ENCODE measurements around the gene ACBD3.

ACBD3 gene

DNA sequence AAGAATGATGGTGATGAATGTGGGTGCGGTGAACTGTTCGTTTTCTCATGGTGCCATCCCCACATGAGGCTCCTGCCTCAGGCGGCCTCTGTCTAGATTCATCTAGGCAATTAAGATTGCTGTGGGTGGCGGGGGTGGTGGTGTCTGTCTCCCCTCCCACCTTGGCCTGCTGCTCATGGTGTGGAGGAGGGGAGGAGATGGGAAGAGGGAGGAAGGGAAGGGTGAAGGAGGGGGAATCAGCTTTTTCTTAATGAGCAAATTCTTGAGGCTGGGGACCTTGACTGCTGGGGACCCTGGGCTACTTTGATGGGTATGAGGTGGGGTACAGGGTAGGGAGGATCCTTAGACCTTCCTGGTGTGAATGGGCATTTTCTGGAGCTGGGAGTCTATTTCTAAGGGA lies 68.2 kb downstream of the ACBD3 start:
- H3K9me3 ChIP-seq (ENCODE audit: control insufficient read depth, low read length) = no peaks in the 10 kb centered on the region

DNA sequence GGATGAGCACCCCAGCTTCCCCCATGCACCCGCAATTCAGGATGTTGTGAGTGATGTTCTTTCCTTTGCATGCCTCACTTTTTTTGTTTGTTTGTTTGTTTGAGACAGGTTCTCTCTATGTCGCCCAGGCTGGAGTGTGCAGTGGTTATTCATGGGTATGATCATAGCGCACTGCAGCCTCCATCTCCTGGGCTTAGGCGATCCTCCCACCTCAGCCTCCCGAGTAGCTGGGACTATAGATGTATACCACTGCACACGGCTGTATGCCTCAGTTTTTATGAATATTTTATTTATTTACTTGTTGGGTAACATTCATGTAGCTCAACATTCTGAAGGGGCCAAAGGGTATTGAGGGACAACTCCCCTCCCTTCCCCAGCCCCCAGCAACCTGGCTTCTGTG lies 69.2 kb downstream of the ACBD3 start:
- Histone ChIP-seq H3K9me3 (ENCODE audit: control insufficient read depth, low read length) (no peaks in the 10 kb centered on the region), H3K4me1 (ENCODE audit: control insufficient read depth, insufficient read depth, low read length) (peaks cover 8% of the 10 kb centered on the region), H3K4me3 (ENCODE audit: low read length) (no peak overlapping the region), H3K27me3 (ENCODE audit: control insufficient read depth, insufficient read depth, low read length) (peaks cover 5% of the 10 kb centered on the region), H3K9ac (ENCODE audit: low read length) (no peak overlapping the region), H3K36me3 (ENCODE audit: control insufficient read depth, insufficient read depth, low read length) (no peaks in the 10 kb centered on the region)

More for the DNA sequence above, 68.2 kb downstream of the ACBD3 start:
- Histone ChIP-seq H3K4me3 (ENCODE audit: low read length) (no peak overlapping the region), H3K9ac (ENCODE audit: low read length) (no peak overlapping the region), H3K4me1 (ENCODE audit: control insufficient read depth, insufficient read depth, low read length) (peaks cover 16% of the 10 kb centered on the region), H3K36me3 (ENCODE audit: control insufficient read depth, insufficient read depth, low read length) (no peaks in the 10 kb centered on the region), H3K27me3 (ENCODE audit: control insufficient read depth, insufficient read depth, low read length) (peaks cover 5% of the 10 kb centered on the region)

DNA sequence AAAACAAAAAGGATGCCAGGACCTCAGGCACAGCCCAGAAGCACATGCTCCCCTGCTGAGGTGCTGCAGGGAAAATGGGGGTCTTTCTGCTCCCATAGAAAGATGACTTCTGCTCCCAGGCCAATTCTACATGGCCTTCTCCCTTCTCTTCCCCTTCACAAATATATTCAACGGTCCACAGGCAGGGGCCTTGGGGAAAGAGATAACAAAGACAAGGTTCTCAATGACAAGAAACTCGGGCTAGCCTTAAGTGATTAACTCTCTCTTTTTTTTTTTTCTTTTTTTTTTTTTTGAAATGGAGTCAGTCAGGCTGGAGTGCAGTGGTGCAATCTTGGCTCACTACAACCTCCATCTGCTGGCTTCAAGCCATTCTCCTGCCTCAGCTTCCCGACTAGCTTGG lies 69.9 kb downstream of the ACBD3 start:
- Histone ChIP-seq H3K4me3 (ENCODE audit: low read length) (no peak overlapping the region), H3K9ac (ENCODE audit: low read length) (no peak overlapping the region), H3K4me1 (ENCODE audit: control insufficient read depth, insufficient read depth, low read length) (peaks cover 11% of the 10 kb centered on the region), H3K27me3 (ENCODE audit: control insufficient read depth, insufficient read depth, low read length) (peaks cover 5% of the 10 kb centered on the region), H3K9me3 (ENCODE audit: control insufficient read depth, low read length) (no peaks in the 10 kb centered on the region), H3K36me3 (ENCODE audit: control insufficient read depth, insufficient read depth, low read length) (no peaks in the 10 kb centered on the region)

DNA sequence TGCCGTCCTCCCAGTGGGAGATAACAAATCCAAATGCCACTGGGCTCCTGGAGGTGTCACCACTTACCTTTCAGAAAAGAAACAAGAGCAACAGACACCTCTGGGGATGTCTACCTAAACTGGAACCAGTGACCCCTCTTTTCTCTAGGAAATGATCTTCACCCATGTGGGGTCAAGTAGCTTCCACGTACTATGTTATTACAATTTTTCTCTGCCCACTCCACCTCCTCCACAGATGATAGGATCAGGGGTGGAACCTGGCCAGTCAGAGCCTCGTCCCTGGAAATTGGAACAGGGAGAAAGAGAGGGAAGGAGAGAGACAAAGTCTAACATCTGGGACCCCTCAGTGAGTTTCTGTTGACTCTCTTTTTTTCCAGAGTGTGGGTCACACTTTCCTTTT lies 73.9 kb downstream of the ACBD3 start:
- Histone ChIP-seq H3K36me3 (ENCODE audit: control insufficient read depth, insufficient read depth, low read length) (no peaks in the 10 kb centered on the region), H3K4me3 (ENCODE audit: low read length) (no peak overlapping the region), H3K4me1 (ENCODE audit: control insufficient read depth, insufficient read depth, low read length) (peaks cover 26% of the 10 kb centered on the region), H3K9me3 (ENCODE audit: control insufficient read depth, low read length) (no peaks in the 10 kb centered on the region), H3K9ac (ENCODE audit: low read length) (no peak overlapping the region), H3K27me3 (ENCODE audit: control insufficient read depth, insufficient read depth, low read length) (no peaks in the 10 kb centered on the region)

DNA sequence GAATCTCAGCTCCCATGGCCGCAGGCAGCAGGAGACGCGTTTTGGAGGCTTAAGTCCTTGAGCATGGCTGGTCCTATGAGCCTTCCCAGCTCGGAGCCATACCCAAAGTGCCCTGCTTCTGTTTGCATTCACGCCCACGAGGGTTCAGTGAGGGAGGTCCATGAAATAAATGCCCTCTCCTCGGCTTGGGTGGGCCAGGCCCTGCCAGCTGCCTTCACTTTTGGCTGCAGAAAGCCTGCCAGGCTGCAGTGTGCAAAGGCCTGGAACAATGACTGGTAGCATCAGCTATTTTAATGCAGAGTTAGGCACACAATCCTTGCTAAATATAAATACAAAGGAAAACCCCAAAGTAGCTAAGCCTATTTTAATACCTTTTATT lies 74.7 kb downstream of the ACBD3 start:
- H3K9me3 ChIP-seq (ENCODE audit: control insufficient read depth, low read length) = no peaks in the 10 kb centered on the region
- no peaks in the 10 kb centered on the region for H3K27me3 ChIP-seq (ENCODE audit: control insufficient read depth, insufficient read depth, low read length)
- no peaks in the 10 kb centered on the region for H3K36me3 ChIP-seq (ENCODE audit: control insufficient read depth, insufficient read depth, low read length)
- peaks cover 30% of the 10 kb centered on the region for H3K4me1 ChIP-seq (ENCODE audit: control insufficient read depth, insufficient read depth, low read length)
- no peak overlapping the region for H3K4me3 ChIP-seq (ENCODE audit: low read length)
- H3K9ac ChIP-seq (ENCODE audit: low read length) = no peak overlapping the region

DNA sequence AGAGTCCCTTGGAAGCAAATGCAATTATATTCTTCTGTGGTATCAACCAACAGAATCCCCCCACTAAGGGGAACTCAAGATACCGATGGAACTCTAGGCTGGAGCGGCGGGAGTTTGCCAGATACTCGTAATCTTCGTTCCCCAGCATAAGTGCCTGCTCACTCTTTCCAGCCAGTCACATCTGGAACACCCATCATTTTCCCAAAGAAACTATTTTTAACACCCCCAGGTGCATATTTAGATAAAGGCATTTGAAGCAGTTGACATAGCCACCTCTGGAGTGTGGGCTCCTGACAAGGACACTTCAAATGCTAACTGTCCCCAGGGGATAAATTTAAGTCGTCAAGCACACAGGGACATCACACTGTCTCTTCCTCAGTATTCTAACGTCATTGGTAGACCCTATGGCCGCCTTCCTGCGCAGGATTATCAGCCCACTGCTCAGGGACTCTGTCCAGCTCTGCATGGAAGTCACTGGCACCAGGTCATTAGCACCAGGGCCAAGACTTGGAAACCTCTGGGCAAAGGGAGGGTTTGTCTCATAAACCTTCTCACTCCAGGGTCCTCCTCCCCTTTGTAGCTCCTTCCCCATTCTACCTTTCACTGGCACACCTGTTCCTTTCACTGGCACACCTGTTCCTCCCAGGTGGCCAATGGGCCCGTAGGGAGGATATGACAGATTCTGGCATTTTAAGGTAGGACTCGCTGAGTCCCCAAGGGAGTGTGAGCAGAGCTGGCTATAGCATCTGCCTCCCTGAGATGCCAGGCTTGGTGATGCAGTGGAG lies 75.3 kb downstream of the ACBD3 start:
- H3K36me3 ChIP-seq (ENCODE audit: control insufficient read depth, insufficient read depth, low read length) = no peaks in the 10 kb centered on the region

DNA sequence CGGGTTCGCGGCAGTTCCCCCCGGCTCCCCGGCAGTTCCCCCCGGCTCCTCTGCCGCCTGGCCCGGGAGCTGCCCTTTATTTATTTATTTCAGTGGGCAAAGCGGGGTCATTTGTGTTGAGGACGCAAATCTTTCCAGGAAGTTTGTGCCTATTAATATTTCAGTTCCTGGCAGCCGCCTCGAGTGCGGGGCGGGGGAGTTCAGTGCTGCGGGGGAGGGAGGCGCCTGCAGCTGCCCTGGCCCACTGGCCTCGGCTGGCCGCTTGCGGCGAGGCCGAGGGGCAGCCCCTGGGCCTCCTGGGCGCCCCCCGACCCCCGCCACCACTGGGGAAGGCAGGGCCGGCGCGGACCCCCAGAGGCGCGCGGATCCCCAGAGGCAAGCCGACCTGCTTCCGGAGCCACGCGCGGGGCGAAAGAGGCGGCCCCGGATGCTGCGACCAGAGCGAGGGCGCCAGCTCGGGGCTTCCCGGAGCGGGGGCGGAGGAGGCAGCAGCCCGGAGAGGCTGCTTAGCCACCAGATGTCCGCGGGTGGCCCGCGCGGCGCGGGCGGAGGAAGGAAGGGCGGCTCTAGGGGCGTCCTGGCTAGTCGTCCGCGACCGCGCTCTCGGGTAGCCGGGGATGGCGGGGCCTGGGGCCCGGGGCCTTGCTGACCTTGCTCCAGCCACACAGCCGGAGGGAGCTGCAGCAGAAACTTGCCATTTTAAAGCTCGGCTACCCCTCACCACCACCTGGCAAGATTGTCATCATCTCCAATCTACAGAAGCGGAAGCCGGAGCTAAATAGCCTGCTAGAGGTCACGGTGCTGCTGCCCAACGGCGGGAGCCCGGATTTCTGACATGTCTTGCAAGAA lies 76.1 kb downstream of the ACBD3 start:
- peak overlapping the region; percentile 56 for H3K4me3 ChIP-seq (ENCODE audit: low read length)
- H3K27me3 ChIP-seq (ENCODE audit: control insufficient read depth, insufficient read depth, low read length) = no peaks in the 10 kb centered on the region
- no peaks in the 10 kb centered on the region for H3K9me3 ChIP-seq (ENCODE audit: control insufficient read depth, low read length)
- H3K9ac ChIP-seq (ENCODE audit: low read length) = peak overlapping the region; percentile 95
- H3K36me3 ChIP-seq (ENCODE audit: control insufficient read depth, insufficient read depth, low read length) = no peaks in the 10 kb centered on the region
- H3K4me1 ChIP-seq (ENCODE audit: control insufficient read depth, insufficient read depth, low read length) = peaks cover 30% of the 10 kb centered on the region

More for the DNA sequence above, 75.3 kb downstream of the ACBD3 start:
- Histone ChIP-seq H3K27me3 (ENCODE audit: control insufficient read depth, insufficient read depth, low read length) (no peaks in the 10 kb centered on the region), H3K4me3 (ENCODE audit: low read length) (peak overlapping the region; percentile 56), H3K4me1 (ENCODE audit: control insufficient read depth, insufficient read depth, low read length) (peaks cover 30% of the 10 kb centered on the region), H3K9ac (ENCODE audit: low read length) (peak overlapping the region; percentile 95), H3K9me3 (ENCODE audit: control insufficient read depth, low read length) (no peaks in the 10 kb centered on the region)

DNA sequence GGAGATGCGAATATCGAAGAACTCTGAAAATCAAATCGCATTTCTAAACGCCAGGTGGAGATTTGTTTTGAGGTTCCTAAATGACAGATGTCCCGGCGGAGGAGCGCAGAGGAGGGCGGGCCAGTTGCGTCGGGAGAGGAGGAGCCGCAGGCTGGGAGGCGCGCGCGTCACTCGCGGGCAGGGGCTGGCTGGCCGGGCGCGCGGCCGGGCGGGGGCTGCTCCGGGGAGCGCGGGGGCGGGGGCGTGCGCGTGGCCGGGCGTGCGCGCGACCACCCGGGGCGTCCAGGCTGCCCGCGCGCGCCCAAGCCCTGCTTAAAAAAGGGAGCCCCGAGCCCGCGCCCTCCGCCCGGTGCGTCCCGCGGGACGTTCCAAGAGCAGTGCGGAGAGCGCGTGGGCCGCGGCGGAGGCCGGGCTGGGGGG lies 76.7 kb downstream of the ACBD3 start:
- Histone ChIP-seq H3K9me3 (ENCODE audit: control insufficient read depth, low read length) (no peaks in the 10 kb centered on the region), H3K27me3 (ENCODE audit: control insufficient read depth, insufficient read depth, low read length) (no peaks in the 10 kb centered on the region), H3K4me3 (ENCODE audit: low read length) (peak overlapping the region; percentile 56), H3K4me1 (ENCODE audit: control insufficient read depth, insufficient read depth, low read length) (peaks cover 30% of the 10 kb centered on the region), H3K9ac (ENCODE audit: low read length) (peak overlapping the region; percentile 95), H3K36me3 (ENCODE audit: control insufficient read depth, insufficient read depth, low read length) (no peaks in the 10 kb centered on the region)

DNA sequence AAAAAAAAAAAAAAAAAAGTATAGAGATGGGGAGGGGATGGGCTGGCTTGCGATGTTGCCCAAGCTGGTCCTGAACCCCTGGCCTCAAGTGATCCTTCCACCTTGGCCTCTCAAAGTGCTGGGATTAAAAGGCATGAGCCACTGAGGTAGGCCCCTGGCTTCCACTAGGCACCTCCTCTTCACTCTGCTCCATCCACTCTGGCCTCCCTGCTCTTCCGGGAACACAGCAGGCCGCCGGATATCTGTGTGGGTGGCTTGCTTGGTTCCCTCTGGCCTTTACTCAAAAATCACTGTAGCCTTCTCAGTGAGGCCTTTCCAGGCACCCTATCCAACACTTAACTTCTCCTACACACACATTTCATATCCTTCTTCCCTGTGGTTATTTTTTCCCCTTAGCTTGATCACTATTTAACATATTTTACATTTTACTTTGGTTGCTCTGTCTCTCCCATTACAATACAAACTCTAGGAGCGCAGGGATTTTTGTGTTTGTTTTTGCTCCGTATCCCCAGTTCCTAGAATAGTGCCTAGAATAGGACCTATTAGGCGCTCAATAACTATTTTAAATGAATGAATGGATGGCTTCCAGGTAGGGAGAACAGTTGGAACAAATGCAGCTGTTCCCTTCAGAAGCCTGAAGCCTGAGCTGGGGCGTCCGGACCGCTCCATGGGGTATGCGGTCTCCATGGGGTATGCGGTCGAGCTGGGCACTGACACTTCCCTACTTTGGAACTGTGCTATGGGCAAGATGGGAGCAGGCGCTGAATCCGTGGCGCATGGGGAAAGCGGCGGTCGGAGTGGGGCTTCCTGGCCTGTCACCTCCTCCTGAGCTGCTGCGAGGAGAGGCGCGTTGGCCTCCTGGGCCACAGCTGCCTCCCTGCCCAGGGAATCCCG lies 77.4 kb downstream of the ACBD3 start:
- Histone ChIP-seq H3K4me1 (ENCODE audit: control insufficient read depth, insufficient read depth, low read length) (peaks cover 30% of the 10 kb centered on the region), H3K4me3 (ENCODE audit: low read length) (peak overlapping the region; percentile 11), H3K9me3 (ENCODE audit: control insufficient read depth, low read length) (no peaks in the 10 kb centered on the region), H3K9ac (ENCODE audit: low read length) (peak overlapping the region; percentile 77), H3K27me3 (ENCODE audit: control insufficient read depth, insufficient read depth, low read length) (no peaks in the 10 kb centered on the region), H3K36me3 (ENCODE audit: control insufficient read depth, insufficient read depth, low read length) (no peaks in the 10 kb centered on the region)

DNA sequence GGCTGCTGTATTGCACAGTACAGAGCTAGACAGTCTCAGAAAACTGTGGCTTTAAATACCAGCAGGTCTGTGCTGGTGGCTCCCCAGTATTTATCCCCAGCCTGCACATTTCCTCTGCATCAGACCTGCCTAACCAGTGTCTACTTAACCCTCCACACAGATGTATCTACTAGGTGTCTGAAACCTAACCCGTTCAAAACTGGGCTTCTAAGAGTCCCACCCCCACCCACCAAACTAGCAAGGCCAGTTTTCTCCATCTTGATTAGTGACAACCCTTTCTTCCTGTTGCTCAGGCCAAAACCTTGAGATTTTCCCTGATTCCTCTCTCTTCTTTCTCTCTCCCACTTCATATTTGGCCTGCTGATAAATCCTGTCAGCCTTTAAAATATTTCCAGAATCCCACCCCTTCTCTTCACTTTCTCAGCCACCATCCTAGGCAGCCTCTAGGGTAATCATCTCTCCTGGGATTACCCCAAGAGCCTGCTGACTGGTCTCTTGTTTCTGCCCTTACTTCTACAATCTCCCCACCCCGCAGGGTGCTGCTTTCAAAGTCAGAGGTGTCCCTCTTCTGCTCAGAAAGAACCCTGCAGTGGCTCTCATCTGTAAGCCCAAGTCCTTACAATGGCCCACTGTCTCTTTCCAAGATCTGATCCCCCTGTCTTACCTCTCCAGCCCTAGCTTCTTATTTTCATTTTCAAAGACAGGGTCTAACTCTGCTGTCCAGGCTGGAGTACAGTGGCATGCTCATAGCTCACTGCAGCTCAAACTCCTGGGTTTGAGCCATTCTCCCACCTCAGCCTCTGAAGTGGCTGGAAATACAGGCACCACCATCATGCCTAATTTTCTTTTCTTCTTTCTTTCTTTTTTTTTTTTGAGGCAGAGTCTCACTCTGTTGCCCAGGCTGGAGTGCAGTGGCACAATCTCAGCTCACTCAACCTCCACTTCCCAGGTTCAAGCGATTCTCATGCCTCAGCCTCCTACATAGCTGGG lies 78.8 kb downstream of the ACBD3 start:
- Histone ChIP-seq H3K9me3 (ENCODE audit: control insufficient read depth, low read length) (no peaks in the 10 kb centered on the region), H3K4me1 (ENCODE audit: control insufficient read depth, insufficient read depth, low read length) (peaks cover 30% of the 10 kb centered on the region), H3K36me3 (ENCODE audit: control insufficient read depth, insufficient read depth, low read length) (no peaks in the 10 kb centered on the region), H3K27me3 (ENCODE audit: control insufficient read depth, insufficient read depth, low read length) (no peaks in the 10 kb centered on the region), H3K4me3 (ENCODE audit: low read length) (no peak overlapping the region), H3K9ac (ENCODE audit: low read length) (no peak overlapping the region)

DNA sequence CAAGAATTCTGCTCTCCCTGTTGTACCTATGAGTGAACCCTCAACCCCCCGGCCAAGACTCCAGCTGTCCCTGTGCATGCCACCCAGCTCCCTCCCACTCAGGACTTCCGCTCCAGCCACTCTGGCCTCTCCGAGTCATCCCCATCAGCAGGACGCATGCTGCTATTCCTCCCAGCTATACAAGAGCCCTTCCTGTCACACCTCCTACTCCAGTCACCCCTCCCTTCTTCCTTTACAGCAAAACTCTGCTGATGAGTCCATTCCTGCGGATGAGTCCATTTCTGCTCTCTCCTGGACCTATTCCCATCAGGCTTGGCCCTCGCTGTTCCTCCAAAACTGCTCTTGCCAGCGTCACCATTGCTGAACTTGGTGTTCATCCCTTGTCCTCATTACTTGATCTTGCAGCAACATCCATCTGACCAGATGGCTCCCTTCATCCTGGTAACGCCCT lies 81.8 kb downstream of the ACBD3 start:
- Histone ChIP-seq H3K27me3 (ENCODE audit: control insufficient read depth, insufficient read depth, low read length) (no peaks in the 10 kb centered on the region), H3K4me3 (ENCODE audit: low read length) (no peak overlapping the region), H3K9ac (ENCODE audit: low read length) (no peak overlapping the region), H3K36me3 (ENCODE audit: control insufficient read depth, insufficient read depth, low read length) (no peaks in the 10 kb centered on the region), H3K9me3 (ENCODE audit: control insufficient read depth, low read length) (no peaks in the 10 kb centered on the region), H3K4me1 (ENCODE audit: control insufficient read depth, insufficient read depth, low read length) (peaks cover 17% of the 10 kb centered on the region)
